ENCODE data around the gene NELFA.

The NELFA gene

DNA sequence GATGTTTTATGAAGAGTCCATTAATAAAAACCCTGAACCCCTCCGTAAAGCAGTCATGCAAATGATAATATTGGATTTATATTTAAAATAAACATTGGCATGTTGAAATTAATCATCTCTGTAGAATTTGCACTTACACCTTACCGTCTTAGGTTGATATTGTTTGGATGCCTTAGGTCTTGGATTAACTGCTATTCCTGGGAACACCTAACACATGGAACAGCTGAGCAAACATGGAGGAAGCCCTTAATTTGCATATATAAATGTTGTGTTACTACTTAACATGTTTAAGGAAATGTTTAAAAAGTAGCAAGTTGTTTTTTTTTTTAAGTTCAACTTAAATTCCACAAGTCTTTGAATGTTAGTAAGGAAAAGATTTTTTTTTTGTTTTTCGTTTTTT, 75.1 kb downstream of the NELFA start:
- no peak overlapping the region for H3K4me3 ChIP-seq (ENCODE audit: low read depth, low read length)
- TF ChIP-seq, protein P1, sequence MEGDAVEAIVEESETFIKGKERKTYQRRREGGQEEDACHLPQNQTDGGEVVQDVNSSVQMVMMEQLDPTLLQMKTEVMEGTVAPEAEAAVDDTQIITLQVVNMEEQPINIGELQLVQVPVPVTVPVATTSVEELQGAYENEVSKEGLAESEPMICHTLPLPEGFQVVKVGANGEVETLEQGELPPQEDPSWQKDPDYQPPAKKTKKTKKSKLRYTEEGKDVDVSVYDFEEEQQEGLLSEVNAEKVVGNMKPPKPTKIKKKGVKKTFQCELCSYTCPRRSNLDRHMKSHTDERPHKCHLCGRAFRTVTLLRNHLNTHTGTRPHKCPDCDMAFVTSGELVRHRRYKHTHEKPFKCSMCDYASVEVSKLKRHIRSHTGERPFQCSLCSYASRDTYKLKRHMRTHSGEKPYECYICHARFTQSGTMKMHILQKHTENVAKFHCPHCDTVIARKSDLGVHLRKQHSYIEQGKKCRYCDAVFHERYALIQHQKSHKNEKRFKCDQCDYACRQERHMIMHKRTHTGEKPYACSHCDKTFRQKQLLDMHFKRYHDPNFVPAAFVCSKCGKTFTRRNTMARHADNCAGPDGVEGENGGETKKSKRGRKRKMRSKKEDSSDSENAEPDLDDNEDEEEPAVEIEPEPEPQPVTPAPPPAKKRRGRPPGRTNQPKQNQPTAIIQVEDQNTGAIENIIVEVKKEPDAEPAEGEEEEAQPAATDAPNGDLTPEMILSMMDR (IDR thresholded peaks at IDR 0.05; ENCODE audit: insufficient read depth, low read depth, low read length, missing control alignments) = no peak
- no peak for DNase-seq (ENCODE audit: low read depth)

DNA sequence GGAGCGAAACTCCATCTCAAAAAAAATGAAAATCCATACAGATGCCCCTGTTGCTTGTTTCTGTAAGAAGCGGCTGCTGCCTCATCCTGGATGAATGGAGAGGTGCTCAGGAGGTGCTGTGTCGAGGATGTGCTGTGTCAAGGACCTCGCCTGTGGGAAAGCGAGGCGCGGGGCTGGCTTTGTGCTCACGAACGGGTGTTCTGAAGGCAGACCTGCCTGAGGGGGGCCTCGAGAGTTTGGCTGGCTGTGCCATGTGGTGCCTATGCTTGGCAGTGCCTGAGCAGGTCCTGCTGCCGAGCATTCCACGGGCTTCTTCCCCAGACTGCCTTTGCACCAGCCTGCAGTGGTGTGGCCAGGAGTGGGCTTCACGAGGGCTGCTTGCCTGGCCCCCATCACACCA, 76.0 kb downstream of the NELFA start:
- H3K4me3 ChIP-seq (ENCODE audit: low read depth, low read length) = no peak overlapping the region
- TF ChIP-seq, protein P1 (IDR thresholded peaks at IDR 0.05; ENCODE audit: insufficient read depth, low read depth, low read length, missing control alignments) = no peak
- no peak for DNase-seq (ENCODE audit: low read depth)

Data from GM12865 (cell line).